Raji (cell line): ENCODE measurements around the gene RFK.

Experiments used
- POLR2A ChIP-seq: IDR thresholded peaks from 2 replicates; pipeline ENCODE4 v1.6.1; 2011; ENCODE audit warnings: low read depth, low read length, control low read depth; ENCODE audit not compliant: insufficient read depth

The RFK gene

GRCh38 chr9:76358628-76359280 is 35.5 kb downstream of the RFK start:
- no peak for TF ChIP-seq POLR2A

DNA sequence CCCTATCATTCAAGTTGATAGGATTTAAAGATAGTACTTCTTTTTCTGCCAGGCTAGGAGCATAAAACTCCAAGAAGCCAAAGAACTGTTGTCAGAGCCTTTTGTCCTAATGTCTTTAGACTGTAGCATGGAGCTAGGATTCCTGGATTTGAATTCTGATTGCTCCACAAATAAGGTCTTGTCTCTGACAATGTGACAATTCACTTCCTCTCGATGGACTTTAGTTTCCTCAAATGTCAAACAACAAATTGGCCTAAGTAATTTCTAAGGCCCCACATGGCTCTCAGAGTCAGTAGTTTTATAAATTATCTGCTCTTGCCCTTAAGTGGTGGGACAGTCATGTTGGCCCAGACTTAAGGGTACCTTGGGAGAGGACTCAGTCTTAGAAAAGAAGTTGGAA is 36.7 kb downstream of the RFK start:
- no peak for TF ChIP-seq POLR2A

GRCh38 chr9:76355886-76356285 is 38.3 kb downstream of the RFK start:
- TF ChIP-seq POLR2A, result no peak

GRCh38 chr9:76354221-76354620 is 40.0 kb downstream of the RFK start:
- TF ChIP-seq POLR2A, result no peak

GRCh38 chr9:76353280-76353679 is 40.9 kb downstream of the RFK start:
- TF ChIP-seq POLR2A, result no peak

DNA sequence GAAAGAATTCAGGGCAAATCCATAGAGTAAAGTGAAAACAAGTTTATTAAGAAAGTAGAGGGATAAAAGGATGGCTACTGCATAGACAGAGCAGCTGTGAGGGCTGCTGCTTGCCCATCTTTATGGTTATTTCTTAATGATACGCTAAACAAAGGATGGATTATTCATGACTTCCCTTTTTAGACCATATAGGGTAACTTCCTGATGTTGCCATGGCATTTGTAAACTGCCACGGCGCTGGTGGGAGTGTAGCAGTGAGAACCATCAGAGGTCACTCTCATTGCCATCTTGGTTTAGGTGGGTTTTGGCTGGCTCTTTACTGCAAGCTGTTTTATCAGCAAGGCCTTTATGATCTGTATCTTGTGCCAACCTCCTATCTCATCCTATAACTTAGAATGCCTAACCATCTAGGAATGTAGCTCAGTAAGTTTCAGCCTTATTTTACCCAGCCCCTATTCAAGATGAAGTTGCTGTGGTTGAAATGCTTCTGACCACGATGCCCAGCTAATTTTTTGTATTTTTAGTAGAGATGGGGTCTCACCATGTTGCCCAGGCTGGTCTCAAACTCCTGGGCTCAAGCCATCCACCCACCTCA is 42.1 kb downstream of the RFK start:
- TF ChIP-seq POLR2A, result no peak

- TF ChIP-seq POLR2A, result no peak
These were observed 43.2 kb downstream of the RFK start for GRCh38 chr9:76351006-76351405.

- no peak for TF ChIP-seq POLR2A
These were observed 44.4 kb downstream of the RFK start for GRCh38 chr9:76349865-76350264.

GRCh38 chr9:76342858-76343257 is 51.4 kb downstream of the RFK start:
- TF ChIP-seq POLR2A, result no peak

- no peak for TF ChIP-seq POLR2A
These were observed 52.0 kb downstream of the RFK start for GRCh38 chr9:76342201-76342600.

GRCh38 chr9:76341616-76342015 is 52.6 kb downstream of the RFK start:
- TF ChIP-seq POLR2A, result no peak

DNA sequence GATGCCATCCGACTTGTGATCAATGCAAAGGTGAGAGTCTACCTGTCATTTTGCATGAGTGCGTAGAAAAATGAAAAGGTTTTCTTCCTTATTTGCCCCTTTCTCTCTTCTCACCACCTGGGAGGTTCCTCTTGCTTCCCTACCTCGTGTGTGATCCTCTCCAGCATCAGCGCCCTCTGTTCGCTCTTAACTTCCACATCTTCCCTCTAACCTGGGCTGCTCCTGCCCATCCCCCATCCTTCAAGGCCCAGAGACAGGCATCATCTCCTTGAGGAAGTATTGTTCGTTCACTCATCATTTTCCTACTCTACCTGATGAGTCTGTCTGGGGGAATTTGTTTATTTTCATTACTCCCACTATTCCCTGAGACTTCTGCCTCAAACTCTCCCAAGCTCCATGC is 55.8 kb downstream of the RFK start:
- no peak for TF ChIP-seq POLR2A

DNA sequence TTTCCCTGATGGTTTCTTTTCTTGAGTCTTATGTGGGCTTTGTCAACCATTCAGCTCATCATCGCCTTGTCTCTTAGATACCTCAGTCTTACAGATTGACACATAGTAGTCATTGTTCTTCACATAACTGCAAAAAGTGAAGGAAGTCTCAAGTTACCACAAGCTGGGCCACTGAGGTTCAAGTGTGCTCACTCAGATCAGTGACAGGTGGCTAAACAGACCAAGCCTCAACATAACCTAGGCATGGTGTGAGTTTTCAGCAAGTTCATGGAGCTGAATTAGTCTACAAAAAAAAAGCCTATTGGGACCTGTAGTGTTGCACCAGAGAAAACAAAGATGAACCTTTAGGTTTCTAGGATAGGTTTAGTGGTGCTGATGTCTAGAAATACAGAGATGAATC is 58.2 kb downstream of the RFK start:
- TF ChIP-seq POLR2A, result no peak
